Keratinocyte (primary cell): ENCODE measurements around the gene PALMD. TPM values are rescaled to one million over a fixed set of nuclear protein-coding genes. Genes with fewer than 3 reads are reported as not detected.

Experiments
- DNase-seq: peaks from one replicate; pipeline ENCODE4 v3.0.0-alpha.2; 2011; ENCODE audit warnings: low read depth, missing footprints, low spot score
- FAIRE-seq: peaks from 2 replicates; lab custom pipeline; 2011; peaks lifted over from hg19 to GRCh38; lab: Jason Lieb, UNC
- H2AFZ ChIP-seq: 2 replicates; pipeline ENCODE4 v1.6.0; 2012; ENCODE audit warnings: low read length, control low read depth, inconsistent platforms; ENCODE audit not compliant: control insufficient read depth
- H3K27ac ChIP-seq: 2 replicates; pipeline ENCODE4 v1.5.1; 2011; ENCODE audit warnings: low read length; ENCODE audit not compliant: control insufficient read depth, insufficient read depth
- H3K27me3 ChIP-seq: 3 replicates; pipeline ENCODE4 v1.6.0; 2011; ENCODE audit warnings: low read length; ENCODE audit not compliant: control insufficient read depth, insufficient read depth; ENCODE audit errors: extremely low read depth
- H3K36me3 ChIP-seq, 2 experiments: 2 replicates in 1 of 2; 3 replicates in 1 of 2; pipeline ENCODE4 v1.5.1; 2011; ENCODE audit warnings: low read length in 2 of 2, mild to moderate bottlenecking in 1 of 2; ENCODE audit not compliant: control insufficient read depth in 2 of 2, insufficient read depth in 2 of 2; ENCODE audit errors: extremely low read depth in 1 of 2
- H3K4me1 ChIP-seq: 3 replicates; pipeline ENCODE4 v1.5.1; 2011; ENCODE audit warnings: low read length; ENCODE audit not compliant: control insufficient read depth, insufficient read depth; ENCODE audit errors: extremely low read depth
- H3K4me2 ChIP-seq: 3 replicates; pipeline ENCODE4 v1.6.0; 2011; ENCODE audit warnings: low read depth, low read length; ENCODE audit not compliant: control insufficient read depth, insufficient read depth; ENCODE audit errors: extremely low read depth
- H3K4me3 ChIP-seq, 3 experiments: fragments of 200-600 bp in 1 of 3; sonication (generic) in 1 of 3; 2 replicates in 2 of 3; 3 replicates in 1 of 3; pipeline ENCODE4 v1.5.1; 2011 to 2016; ENCODE audit warnings: low read length in 3 of 3, mild to moderate bottlenecking in 3 of 3, control low read depth in 2 of 3, inconsistent platforms in 1 of 3, low read depth in 1 of 3, mixed read lengths in 1 of 3, mixed run types in 1 of 3, moderate library complexity in 1 of 3; ENCODE audit not compliant: control insufficient read depth in 2 of 3, insufficient read depth in 2 of 3; ENCODE audit errors: extremely low read depth in 1 of 3
- H3K79me2 ChIP-seq: 2 replicates; pipeline ENCODE4 v1.6.0; 2012; ENCODE audit warnings: low read length; ENCODE audit not compliant: control insufficient read depth, insufficient read depth
- H3K9ac ChIP-seq: 3 replicates; pipeline ENCODE4 v1.6.0; 2011; ENCODE audit warnings: low read length; ENCODE audit not compliant: control insufficient read depth, insufficient read depth; ENCODE audit errors: extremely low read depth
- H3K9me1 ChIP-seq: 3 replicates; pipeline ENCODE4 v1.6.0; 2011; ENCODE audit warnings: low read length; ENCODE audit not compliant: control insufficient read depth, insufficient read depth; ENCODE audit errors: extremely low read depth
- H3K9me3 ChIP-seq: 2 replicates; pipeline ENCODE4 v1.5.1; 2012; ENCODE audit warnings: low read depth, low read length; ENCODE audit not compliant: control insufficient read depth
- H4K20me1 ChIP-seq: 3 replicates; pipeline ENCODE4 v1.6.0; 2011; ENCODE audit warnings: low read length; ENCODE audit not compliant: control insufficient read depth, insufficient read depth; ENCODE audit errors: extremely low read depth
- EZH2 ChIP-seq: IDR thresholded peaks from one replicate; pipeline ENCODE4 v1.6.1; 2012; ENCODE audit warnings: inconsistent platforms, mild to moderate bottlenecking, low read length, moderate library complexity
- dilution Hi-C: fragments of 300-500 bp; cut with MboI; formaldehyde crosslinking; loops from one replicate; pipeline ENCODE4 v1.7.0; 2020; ENCODE audit warnings: low sequenced_read_pairs; ENCODE audit not compliant: extremely low pct_ligation_motif_present
- polyA plus RNA-seq, 5 experiments: library from polyadenylated mRNA; depleted of rRNA in 3 of 5; stranded (reverse) in 3 of 5; stranded (forward) in 1 of 5; unstranded in 1 of 5; fragments of >200 nt; gene quantifications; 1 replicate in 1 of 5; 2 replicates in 3 of 5; 3 replicates in 1 of 5; pipeline versions ENCODE4 v1.2.1 to v1.2.3, GENCODE V29; 2011 to 2012; ENCODE audit warnings: missing spikeins in 2 of 5, low read depth in 1 of 5, low replicate concordance in 1 of 5
- TF ChIP-seq, protein P1 (sequence below), 3 experiments: IDR thresholded peaks in 1 of 3; conservative IDR thresholded peaks in 1 of 3; optimal IDR thresholded peaks in 1 of 3; 2 replicates in 2 of 3; 3 replicates in 1 of 3; pipeline versions ENCODE3 to v1.5.1; 2011; ENCODE audit warnings: low read length in 3 of 3, mild to moderate bottlenecking in 3 of 3, moderate library complexity in 2 of 3, control low read depth in 1 of 3, inconsistent platforms in 1 of 3; ENCODE audit not compliant: insufficient read depth in 2 of 3; ENCODE audit errors: extremely low read depth in 1 of 3

PALMD gene
- polyA plus RNA-seq, 1 donor (not counting 4 experiments of a cell fraction or from before 2014, with no cell fraction given): 6.8 TPM

DNA sequence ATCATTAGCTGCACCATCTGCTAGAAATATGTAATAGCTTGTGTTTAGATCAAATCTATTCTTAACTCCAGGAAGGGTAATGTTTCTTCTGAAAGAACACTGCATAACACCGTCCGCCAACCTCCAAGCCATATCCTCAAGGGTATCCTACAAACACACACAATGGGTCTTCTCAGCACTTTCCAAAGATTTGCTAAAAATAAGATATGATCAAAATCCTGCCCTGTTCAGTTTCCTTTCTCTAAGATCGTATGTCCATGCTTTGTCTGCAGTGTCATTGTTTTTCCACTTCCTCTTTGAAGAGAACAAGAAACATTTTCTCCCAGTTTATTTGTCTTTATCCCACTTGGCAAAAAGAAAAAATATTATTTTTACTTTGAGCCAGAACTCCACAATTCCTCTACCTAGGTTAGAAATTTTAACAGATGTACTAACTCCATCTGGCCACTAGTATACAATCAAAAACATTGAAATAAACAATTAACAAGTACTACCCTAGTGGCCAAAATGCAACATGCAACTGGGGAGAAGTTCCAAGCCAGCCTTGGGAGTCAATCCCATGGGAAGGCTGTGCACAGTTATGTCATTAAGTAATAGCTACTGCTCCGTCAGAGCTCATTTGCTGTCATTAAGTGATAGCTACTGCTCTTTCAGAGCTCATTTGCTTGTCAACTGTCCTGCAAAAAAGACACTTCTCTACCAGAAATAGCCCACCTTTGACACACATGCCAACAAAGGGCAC lies 82.8 kb downstream of the PALMD start:
- Histone ChIP-seq H3K36me3 (peaks cover 0 to 2% of the 10 kb centered on the region in 2 experiments), H3K27ac (no peak overlapping the region), H3K79me2 (no peaks in the 10 kb centered on the region), H4K20me1 (no peaks in the 10 kb centered on the region), H3K9ac (no peak overlapping the region), H3K4me1 (no peaks in the 10 kb centered on the region), H3K9me1 (no peaks in the 10 kb centered on the region), H3K9me3 (no peaks in the 10 kb centered on the region), H3K27me3 (no peaks in the 10 kb centered on the region), H3K4me2 (no peak overlapping the region), H3K4me3 (no peak overlapping the region), H2AFZ (no peak overlapping the region)
- FAIRE-seq (no peak), DNase-seq (no peak)
- TF ChIP-seq, protein P1, sequence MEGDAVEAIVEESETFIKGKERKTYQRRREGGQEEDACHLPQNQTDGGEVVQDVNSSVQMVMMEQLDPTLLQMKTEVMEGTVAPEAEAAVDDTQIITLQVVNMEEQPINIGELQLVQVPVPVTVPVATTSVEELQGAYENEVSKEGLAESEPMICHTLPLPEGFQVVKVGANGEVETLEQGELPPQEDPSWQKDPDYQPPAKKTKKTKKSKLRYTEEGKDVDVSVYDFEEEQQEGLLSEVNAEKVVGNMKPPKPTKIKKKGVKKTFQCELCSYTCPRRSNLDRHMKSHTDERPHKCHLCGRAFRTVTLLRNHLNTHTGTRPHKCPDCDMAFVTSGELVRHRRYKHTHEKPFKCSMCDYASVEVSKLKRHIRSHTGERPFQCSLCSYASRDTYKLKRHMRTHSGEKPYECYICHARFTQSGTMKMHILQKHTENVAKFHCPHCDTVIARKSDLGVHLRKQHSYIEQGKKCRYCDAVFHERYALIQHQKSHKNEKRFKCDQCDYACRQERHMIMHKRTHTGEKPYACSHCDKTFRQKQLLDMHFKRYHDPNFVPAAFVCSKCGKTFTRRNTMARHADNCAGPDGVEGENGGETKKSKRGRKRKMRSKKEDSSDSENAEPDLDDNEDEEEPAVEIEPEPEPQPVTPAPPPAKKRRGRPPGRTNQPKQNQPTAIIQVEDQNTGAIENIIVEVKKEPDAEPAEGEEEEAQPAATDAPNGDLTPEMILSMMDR (optimal IDR thresholded peaks at IDR 0.05 in 1 of 3, IDR thresholded peaks at IDR 0.05 in 1 of 3, conservative IDR thresholded peaks at IDR 0.05 in 1 of 3; ENCODE audit: extremely low read depth in 1 of 3, insufficient read depth in 2 of 3, low read length in 3 of 3): peak; percentile 39 to 71 (median 52)
- no peak for TF ChIP-seq EZH2
- dilution Hi-C loops: no loop called here

DNA sequence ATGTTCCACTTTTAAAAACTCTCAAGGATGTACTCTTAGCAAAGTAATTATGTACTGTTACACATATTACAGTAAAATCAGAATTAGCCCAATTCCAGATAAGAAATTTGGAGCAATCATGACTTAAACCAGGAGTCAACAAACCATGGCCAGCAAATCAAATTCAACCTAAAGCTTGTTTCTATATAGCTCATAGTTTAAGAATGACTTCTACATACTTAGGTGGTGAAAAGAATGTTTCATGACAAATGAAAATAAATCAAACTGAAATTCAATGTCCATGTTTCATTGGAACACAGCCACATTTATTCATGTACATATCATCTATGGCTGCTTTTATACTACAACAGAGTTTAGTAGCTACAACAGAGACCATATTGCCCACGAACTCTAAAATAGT lies 85.5 kb downstream of the PALMD start:
- no peak for FAIRE-seq
- H3K79me2 ChIP-seq: no peaks in the 10 kb centered on the region
- H2AFZ ChIP-seq: no peak overlapping the region
- dilution Hi-C loops: no loop called here
- H4K20me1 ChIP-seq: no peaks in the 10 kb centered on the region
- H3K27me3 ChIP-seq: no peaks in the 10 kb centered on the region
- H3K4me1 ChIP-seq: no peaks in the 10 kb centered on the region
- no peak overlapping the region for H3K4me2 ChIP-seq
- H3K4me3 ChIP-seq: no peak overlapping the region
- no peaks in the 10 kb centered on the region for H3K9me3 ChIP-seq
- no peaks in the 10 kb centered on the region for H3K36me3 ChIP-seq
- no peak overlapping the region for H3K9ac ChIP-seq
- no peaks in the 10 kb centered on the region for H3K9me1 ChIP-seq
- H3K27ac ChIP-seq: no peak overlapping the region
- DNase-seq: no peak
- TF ChIP-seq, protein P1 (optimal IDR thresholded peaks at IDR 0.05 in 1 of 3, IDR thresholded peaks at IDR 0.05 in 1 of 3, conservative IDR thresholded peaks at IDR 0.05 in 1 of 3; ENCODE audit: extremely low read depth in 1 of 3, insufficient read depth in 2 of 3, low read length in 3 of 3): no peak
- TF ChIP-seq EZH2: no peak
